GM18951 (cell line): ENCODE results near the gene MAN1C1.

Source experiments
- POLR2A ChIP-seq: IDR thresholded peaks from 4 replicates; pipeline ENCODE4 v1.6.1; 2011; ENCODE audit warnings: mild to moderate bottlenecking; ENCODE audit not compliant: insufficient read length, insufficient read depth; ENCODE audit errors: extremely low read depth
- in situ Hi-C: fragments of 300-500 bp; cut with MboI; formaldehyde crosslinking; loops from one replicate; pipeline ENCODE4 v1.12.0; 2022; ENCODE audit warnings: low sequenced_read_pairs, mixed read lengths, inconsistent platforms; ENCODE audit not compliant: unreplicated experiment

MAN1C1 gene

DNA sequence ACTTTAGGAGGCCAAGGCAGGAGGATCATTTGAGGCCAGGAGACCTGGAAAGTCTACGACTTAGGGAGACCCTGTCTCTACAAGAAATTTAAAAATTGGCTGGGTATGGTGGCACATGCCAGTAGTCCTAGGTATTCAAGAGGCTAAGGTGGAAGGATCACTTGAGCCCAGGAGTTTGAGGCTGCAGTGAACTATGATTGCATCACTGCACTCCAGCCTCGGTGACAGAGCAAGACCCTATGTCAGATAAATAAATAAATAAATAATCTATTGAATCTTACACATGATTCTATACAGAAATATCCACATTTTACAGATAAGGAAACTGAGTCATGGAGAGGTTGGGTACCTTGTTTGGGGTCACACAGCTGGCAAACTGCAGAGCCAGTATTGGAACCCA, 89.1 kb downstream of the MAN1C1 start:
- no peak for TF ChIP-seq POLR2A
- in situ Hi-C loops: no loop called here

DNA sequence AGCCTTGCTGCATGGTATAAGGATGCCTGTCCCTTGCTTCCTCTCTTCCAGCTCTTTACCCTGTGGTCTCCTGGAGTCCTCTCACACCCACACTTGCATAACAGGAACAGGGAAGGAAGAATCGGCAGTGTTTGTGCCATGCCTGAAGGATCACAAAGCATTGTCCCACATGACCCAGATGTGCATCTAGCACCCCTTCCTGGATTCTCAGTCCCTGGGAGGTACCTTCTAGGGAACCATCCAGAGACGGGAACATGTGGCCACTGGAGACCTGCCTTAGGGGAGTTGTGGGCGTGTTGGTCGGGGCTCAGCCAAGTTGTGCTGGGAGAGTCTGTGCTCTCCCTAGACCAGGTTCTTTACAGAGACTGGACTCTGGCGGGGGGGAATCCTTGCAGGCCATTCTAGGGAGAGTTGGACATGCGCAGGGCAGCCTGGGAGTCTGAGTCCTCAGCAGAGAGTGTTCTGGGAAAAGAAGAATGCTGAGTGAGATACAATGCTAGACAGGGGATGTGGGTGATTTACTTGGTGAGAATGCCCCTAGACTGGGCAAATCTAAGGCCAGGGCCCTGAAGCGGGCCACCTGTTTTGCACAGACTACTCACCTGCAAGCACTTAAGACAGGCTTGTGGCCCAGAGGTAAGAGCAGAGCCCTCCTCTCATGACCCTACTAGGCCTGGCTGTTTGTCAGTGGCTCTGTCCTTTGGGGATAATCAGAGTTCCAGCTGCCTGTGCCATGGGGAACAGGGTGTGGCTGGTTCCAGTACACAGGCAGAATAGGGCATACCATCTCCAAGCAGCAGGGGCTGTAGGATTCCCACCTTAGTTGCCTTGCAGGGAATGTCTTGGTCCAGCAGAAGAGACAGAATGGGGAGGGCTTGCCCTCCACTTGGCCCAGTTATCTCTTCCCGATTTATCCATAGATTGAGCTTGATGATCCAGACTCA, 89.8 kb downstream of the MAN1C1 start:
- in situ Hi-C loops: no loop called here
- TF ChIP-seq POLR2A: no peak

DNA sequence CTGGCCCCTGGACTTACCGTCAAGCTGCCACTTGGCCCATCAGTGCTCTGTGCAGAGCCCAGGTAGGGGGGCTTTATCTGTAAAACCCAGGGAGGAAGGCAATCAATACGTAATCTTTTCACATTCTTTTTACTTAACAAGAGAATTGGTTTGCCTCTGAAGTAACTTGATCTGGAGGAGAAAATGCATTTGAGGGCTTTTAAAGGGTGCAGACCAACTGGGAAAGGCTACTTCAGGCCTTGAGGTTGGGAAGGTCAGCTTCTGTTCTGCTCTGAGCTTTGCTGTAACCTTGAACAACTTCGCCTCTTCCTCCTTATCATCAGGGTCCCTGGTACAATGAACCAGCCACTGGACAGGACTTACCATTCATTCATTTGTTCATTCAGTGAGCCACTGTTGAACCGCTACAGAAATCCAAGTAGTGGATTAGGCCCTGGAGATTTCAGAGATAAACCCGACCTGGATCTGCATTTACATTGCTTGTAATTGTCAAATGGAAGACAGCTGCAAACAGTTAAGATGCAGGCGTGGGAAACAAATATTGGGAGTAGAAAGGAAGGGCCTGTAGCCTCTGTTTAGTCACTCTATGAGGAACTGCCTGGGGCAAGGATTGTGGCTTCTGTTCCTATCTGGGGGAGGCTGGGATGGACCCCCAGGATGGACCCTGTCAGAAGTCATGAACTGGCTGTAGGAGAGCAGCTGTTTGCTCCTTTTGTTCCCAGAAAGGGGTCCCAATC, 90.9 kb downstream of the MAN1C1 start:
- in situ Hi-C loops: no loop called here
- TF ChIP-seq POLR2A: no peak

DNA sequence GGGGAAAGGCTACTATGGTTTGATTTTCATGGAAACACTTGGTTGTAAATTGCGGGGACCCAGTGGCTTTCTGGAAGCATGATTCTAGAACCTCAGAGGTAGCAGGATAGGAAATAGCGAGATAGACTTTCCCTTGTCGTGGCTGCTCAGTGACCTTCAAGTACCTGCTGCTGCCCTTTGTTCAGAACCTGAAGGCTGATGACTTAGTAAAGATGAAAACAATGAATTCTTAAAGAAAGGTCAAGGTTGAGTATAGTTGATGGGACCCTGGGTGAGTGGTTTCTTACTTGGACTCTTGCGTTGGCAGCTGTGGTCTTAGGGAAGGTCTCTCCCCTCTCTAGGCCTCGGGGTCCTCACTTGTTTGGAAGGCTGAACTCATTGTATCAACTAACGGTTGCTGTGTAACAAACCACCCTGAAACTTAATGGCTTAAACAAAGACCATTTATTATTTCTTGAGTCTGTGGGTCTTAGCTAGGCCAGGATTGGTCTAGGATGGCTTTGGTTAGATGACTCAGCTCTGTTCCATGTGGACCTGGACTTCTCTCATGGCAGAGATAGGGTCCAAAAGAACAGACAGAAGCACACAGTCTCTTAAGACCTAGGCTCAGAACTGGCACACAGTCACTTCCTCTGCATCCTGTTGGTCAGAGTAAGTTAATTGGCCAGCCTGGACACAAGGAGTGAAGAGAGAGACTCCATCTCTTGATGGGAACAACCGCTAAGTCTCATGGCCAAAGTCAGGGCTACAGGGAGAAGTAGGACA, 94.2 kb downstream of the MAN1C1 start:
- in situ Hi-C loops: no loop called here
- TF ChIP-seq POLR2A: no peak

DNA sequence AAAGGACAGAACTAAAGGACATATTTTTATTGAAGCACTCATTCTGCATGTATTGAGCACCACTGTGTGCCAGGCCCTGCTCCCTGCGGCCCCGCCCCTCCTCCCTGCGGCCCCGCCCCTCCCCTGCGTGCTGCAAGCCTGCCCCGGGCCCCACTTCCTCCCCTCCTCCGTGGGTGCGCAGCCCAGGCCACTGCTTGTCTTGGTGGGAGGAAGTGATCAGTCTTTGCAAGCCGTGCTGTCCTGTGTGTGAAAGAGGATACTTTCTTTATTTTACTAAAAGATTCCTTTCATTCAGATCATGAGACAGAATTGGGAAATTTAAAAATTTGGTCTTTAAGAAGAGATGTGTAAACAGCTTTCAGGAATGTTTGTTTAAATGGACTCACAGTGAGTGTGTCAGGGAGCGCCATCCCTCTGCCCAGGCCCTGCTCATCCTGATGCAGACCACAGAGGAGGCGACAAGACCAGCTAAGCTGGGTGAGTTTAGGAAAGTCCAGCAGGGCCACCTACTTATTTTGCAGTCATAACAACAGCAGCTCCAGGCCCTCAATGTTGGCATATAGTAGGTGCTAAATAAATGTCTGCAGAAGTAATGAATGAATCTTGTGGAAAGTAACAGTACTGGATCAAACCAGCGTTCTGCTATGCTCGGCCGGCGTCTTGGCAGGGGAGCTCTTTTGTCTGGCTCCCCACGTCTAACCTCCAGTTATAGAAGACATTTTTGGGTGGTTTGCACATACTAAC, 95.1 kb downstream of the MAN1C1 start:
- TF ChIP-seq POLR2A: no peak
- in situ Hi-C loops: no loop called here

DNA sequence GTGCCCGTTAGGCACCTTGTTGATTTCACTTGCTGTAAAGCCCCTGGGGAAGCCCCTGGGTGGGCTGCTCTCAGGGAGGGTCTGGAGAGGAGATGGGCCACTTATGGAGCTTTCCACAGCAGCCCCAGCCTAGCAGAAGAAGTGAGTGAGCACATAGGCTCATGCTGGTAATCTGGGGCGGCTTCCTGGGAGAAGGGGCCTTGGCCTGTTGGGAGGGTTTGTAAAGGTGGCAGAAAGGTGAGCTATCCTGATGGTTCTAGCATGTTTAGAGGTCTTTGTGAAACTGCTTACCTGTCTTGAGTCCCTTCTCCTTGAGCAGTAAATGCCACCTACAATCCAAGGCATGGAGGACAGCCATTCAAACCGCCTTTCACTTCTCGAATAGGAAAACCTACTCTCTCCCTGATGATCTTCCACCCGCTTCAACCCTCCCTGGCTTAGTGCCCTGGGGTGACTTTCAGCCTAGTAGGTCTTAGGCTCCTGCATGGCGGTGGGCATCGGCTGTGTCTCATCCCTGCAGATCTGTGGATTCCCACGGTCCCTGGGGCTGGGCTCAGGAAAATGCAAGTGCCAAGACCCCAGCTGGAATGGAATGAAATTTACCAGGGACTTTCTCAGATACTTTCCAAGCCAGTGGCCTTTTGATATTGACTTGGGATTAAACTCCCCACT, 95.8 kb downstream of the MAN1C1 start:
- in situ Hi-C loops: no loop called here
- no peak for TF ChIP-seq POLR2A

DNA sequence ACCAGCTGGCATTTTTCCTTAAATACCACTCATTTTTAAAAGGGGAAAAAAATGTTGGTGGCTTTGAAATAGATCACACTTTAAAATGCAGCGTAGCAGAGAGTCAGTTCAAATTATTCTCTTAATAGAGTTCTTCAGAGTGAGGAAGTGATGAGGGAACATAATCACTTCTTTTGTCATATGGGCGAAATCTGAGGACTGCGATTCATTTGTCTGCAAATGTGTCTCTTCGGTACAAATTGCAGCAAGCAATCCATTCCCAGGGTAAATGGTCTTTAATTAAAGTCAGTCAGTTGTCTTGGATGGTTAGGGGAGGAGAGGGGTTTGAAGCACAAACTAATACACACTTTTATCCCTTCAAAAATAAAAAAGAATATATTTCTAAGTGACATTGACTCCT, 97.4 kb downstream of the MAN1C1 start:
- no peak for TF ChIP-seq POLR2A
- in situ Hi-C loops: no loop called here

DNA sequence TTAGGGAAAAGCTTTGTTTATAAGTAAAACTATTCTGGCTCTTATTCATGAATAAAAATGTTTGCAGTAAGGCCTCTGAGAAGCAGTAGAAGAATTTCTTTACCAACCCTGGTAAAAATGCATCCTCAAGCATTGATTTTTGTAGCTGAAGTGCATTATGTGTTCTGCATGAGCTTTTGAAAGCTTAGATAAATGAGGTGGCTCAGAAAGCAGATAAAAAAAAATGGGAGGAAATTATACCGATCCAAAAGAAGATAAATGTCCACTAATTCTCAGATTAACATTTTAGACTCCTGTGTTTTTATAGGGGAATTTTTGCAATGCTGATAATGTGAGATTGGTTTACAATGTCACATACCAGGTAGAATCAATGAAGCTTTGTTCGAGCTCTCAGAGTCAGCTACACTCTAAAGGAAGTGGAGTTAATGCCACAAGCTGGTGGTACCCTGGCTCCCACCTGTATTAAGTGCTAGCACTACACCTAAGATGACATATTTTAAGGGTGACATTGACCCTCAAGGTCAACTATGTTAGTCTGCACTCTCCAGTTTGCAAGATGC, 97.9 kb downstream of the MAN1C1 start:
- in situ Hi-C loops: no loop called here

DNA sequence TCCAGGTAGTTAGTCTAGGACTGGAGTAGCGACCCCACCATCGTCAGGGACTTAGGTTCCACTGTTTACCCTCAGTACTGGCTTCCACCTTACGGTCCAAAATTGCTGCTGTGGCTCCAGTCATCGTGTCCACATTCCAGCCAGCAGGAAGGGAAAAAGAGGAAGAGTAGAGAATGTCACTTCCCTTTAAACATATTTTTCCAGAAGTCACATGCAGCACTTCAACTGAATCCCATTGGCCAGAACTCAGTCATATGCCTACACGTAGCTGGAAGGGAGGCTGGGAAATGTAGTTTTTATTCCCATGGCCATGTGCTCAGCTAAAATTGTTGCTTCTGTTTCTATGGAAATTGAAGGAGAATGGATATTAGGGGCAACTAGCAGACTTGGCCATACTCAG, 99.3 kb downstream of the MAN1C1 start:
- no peak for TF ChIP-seq POLR2A
- in situ Hi-C loops: no loop called here

More for the DNA sequence above, 97.9 kb downstream of the MAN1C1 start:
- no peak for TF ChIP-seq POLR2A

DNA sequence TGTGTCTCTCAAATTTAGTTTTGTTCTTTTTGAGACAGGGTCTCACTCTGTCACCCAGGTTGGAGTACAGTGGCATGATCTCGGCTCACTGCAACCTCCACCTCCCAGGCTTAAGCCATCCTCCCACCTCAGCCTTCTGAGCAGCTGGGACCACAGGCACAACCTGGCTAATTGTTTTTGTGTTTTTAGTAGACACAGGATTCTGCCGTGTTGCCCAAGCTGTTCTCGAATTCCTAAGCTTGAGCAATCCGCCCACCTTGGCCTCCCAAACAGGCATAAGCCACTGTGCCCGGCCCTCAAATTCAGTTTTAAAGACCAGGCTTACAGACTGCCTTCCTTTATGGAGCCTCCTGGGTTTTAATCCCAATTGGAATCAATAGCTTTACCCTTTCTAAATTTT, 99.7 kb downstream of the MAN1C1 start:
- in situ Hi-C loops: no loop called here
- TF ChIP-seq POLR2A: no peak

DNA sequence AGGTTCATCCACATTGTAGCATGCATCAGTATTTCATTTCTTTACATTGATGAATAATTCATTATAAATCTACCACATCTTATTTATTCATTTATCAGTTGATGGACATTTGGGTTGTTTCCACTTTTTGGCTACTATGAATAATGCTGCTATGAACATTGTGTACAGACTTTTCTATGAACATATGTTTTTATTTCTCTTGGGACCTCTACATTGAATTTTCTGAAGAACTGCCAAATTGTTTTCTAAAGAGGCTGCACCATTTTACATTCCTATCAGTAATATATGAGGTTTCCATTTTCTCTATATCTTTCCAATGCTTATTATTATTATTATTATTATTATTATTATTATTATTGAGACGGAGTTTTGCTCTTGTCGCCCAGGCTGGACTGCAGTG, 102.1 kb downstream of the MAN1C1 start:
- in situ Hi-C loops: no loop called here
- no peak for TF ChIP-seq POLR2A

DNA sequence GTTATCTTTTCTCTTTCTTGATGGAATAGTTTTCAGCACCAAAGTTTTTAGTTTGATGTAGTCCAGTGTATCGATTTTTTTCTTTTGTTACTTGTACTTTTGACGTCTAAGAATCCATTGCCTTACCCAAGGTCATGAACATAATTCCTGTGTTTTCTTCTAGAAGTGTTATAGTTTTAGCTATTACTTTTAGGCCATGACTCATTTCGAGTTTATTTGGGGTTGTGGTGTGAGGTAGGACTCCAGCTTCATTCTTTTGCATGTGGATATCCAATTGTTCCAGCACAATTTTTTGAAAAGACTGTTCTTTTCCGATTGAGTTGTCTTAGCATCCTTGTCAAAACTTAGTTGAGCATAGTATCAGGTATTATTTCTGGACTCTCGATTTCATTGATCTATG, 104.0 kb downstream of the MAN1C1 start:
- in situ Hi-C loops: no loop called here
- no peak for TF ChIP-seq POLR2A
